ENCODE results near the gene ANAPC7.
"Not testable (repeated sequence)": the region's sequence is repeated elsewhere in the genome, so short reads cannot be mapped to it uniquely, and the experiment has no call there.

The ANAPC7 gene

DNA sequence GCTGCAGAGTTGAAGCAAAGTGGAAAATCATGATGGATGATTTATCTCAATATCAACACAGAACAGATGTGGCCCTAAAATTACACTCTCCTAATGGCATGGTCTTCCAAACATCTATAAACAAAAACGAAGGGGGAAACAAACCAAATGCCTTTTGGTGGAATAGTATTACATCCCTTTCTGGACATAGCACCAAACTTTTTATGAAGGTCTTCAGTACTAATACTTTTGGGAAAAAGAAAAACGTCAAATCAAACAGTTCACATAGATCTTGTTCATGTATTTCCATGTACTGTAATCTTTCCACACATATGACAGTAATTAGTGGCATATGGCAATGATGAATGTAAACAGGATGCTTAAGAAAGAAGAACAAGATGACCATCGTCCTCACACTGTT lies 22.9 kb upstream of the ANAPC7 start:
- TF ChIP-seq ELF4 (IDR thresholded peaks at IDR 0.05) (no peak), FOXK2 (IDR thresholded peaks at IDR 0.05) (no peak), BHLHE40 (IDR thresholded peaks at IDR 0.05; ENCODE audit: borderline replicate concordance) (no peak), ZNF384 (IDR thresholded peaks at IDR 0.05) (no peak), CTBP1 (IDR thresholded peaks at IDR 0.05; ENCODE audit: borderline replicate concordance) (no peak), SP1 (IDR thresholded peaks at IDR 0.05) (no peak), FOXM1 (IDR thresholded peaks at IDR 0.05; ENCODE audit: borderline replicate concordance) (no peak), NFRKB (IDR thresholded peaks at IDR 0.05) (no peak), FOXA1 (IDR thresholded peaks at IDR 0.05) (no peak)
- POLR2A ChIA-PET, result no interaction called here
- CTCF ChIA-PET, result no interaction called here
- no peak for DNase-seq (ENCODE audit: extremely low spot score)

DNA sequence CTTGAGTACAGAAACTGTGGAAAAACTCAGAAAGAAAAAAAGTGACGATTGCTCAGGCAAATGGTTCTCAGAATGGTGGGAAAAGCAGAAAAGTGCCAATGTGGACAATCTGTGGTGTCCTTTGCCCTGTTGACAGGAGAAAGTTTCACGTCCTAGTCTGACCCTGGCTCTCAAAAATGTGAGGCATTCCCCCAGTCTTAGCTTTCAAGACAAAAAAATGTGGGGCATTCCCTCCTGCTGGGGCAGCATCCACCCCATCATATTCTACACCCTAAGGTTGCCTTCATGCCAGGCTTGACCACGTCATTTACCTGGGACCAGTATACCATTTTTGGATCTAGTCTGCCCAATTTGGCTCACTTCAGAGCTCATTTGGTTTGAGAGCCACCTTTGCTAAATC lies 20.7 kb upstream of the ANAPC7 start:
- TF ChIP-seq FOXA1 (IDR thresholded peaks at IDR 0.05) (no peak), FOXM1 (IDR thresholded peaks at IDR 0.05; ENCODE audit: borderline replicate concordance) (no peak), TARDBP (IDR thresholded peaks at IDR 0.05) (no peak), SP1 (IDR thresholded peaks at IDR 0.05) (no peak), ARNT (IDR thresholded peaks at IDR 0.05) (no peak), HDGF (IDR thresholded peaks at IDR 0.05; ENCODE audit: borderline replicate concordance) (no peak), ZNF384 (IDR thresholded peaks at IDR 0.05) (no peak), LEF1 (IDR thresholded peaks at IDR 0.05; ENCODE audit: borderline replicate concordance) (no peak), L3MBTL2 (conservative IDR thresholded peaks at IDR 0.05) (no peak), BHLHE40 (IDR thresholded peaks at IDR 0.05; ENCODE audit: borderline replicate concordance) (no peak), SUZ12 (IDR thresholded peaks at IDR 0.05) (no peak), NFRKB (IDR thresholded peaks at IDR 0.05) (no peak), ELF4 (IDR thresholded peaks at IDR 0.05) (no peak)
- ChIA-PET POLR2A (no interaction called here), CTCF (interaction anchor here (0.6 to 0.7 kb wide), 2 partner anchors 30 to 385 kb away, joined by 3 to 5 read pairs; no protein-coding TSS in a partner anchor)
- no peak for DNase-seq (ENCODE audit: extremely low spot score)

DNA sequence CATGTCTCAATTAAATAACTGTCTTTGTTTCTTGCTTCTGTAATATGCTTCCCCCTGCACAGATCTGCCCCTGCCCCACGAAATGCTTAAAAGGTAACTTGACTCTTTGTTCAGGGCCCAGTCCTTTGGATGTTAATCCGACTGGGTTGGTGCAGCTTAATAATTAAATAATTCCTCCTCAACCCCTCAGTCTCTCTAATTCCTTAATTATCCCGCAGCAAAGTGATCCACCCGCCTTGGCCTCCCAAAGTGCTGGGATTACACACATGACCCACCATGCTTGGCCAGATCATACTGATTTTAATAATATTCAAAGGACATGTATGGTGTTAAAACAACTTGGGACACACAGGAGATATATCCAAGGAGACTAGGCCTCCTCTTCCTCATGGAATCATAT lies 18.2 kb upstream of the ANAPC7 start:
- POLR2A ChIA-PET, result interaction anchor here (1.3 kb wide), 1 partner anchor 10 kb away, joined by 3 read pairs; no protein-coding TSS in a partner anchor
- no peak for DNase-seq (ENCODE audit: extremely low spot score)
- CTCF ChIA-PET, result interaction anchor here (3.5 kb wide), 1 partner anchor 9 kb away, joined by 34 read pairs; no protein-coding TSS in a partner anchor
- TF ChIP-seq SUZ12 (IDR thresholded peaks at IDR 0.05), result no peak
- TF ChIP-seq BHLHE40 (IDR thresholded peaks at IDR 0.05; ENCODE audit: borderline replicate concordance), result no peak
- no peak for TF ChIP-seq FOXM1 (IDR thresholded peaks at IDR 0.05; ENCODE audit: borderline replicate concordance)
- no peak for TF ChIP-seq L3MBTL2 (conservative IDR thresholded peaks at IDR 0.05)
- no peak for TF ChIP-seq TARDBP (IDR thresholded peaks at IDR 0.05)
- TF ChIP-seq FOXA1 (IDR thresholded peaks at IDR 0.05), result no peak
- TF ChIP-seq FOXK2 (IDR thresholded peaks at IDR 0.05), result no peak
- no peak for TF ChIP-seq SP1 (IDR thresholded peaks at IDR 0.05)
- no peak for TF ChIP-seq LEF1 (IDR thresholded peaks at IDR 0.05; ENCODE audit: borderline replicate concordance)
- TF ChIP-seq HDGF (IDR thresholded peaks at IDR 0.05; ENCODE audit: borderline replicate concordance), result no peak
- TF ChIP-seq, protein P1, sequence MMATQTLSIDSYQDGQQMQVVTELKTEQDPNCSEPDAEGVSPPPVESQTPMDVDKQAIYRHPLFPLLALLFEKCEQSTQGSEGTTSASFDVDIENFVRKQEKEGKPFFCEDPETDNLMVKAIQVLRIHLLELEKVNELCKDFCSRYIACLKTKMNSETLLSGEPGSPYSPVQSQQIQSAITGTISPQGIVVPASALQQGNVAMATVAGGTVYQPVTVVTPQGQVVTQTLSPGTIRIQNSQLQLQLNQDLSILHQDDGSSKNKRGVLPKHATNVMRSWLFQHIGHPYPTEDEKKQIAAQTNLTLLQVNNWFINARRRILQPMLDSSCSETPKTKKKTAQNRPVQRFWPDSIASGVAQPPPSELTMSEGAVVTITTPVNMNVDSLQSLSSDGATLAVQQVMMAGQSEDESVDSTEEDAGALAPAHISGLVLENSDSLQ (IDR thresholded peaks at IDR 0.05), result no peak
- no peak for TF ChIP-seq CTBP1 (IDR thresholded peaks at IDR 0.05; ENCODE audit: borderline replicate concordance)
- TF ChIP-seq ARNT (IDR thresholded peaks at IDR 0.05), result no peak
- TF ChIP-seq ZNF384 (IDR thresholded peaks at IDR 0.05), result no peak
- no peak for TF ChIP-seq NFRKB (IDR thresholded peaks at IDR 0.05)
- TF ChIP-seq ELF4 (IDR thresholded peaks at IDR 0.05), result no peak

DNA sequence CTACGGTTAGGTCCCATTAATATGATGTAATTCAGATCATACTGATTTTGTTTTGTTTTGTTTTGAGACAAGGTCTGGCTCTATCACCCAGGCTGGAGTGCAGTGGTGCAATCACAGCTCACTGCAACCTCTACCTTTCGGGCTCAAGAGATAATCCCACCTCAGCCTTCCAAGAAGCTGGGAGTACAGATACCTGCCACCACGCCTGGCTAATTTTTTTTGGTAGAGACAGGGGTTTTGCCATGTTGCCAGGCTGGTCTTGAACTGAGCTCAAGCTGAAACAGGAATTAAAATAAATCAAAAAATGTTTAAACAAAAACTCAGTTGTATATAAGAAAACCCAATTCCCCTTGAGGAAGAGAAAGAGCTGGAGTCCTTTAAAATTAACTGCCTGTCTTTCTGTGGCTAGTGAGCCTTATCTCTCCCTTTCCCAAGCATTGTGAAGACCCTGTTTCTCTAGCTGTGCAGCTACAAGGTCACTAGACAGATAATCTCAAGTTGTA lies 17.7 kb upstream of the ANAPC7 start:
- no peak for DNase-seq (ENCODE audit: extremely low spot score)
- CTCF ChIA-PET, result interaction anchor here (3.5 kb wide), 1 partner anchor 10 kb away, joined by 34 read pairs; no protein-coding TSS in a partner anchor
- POLR2A ChIA-PET, result interaction anchor here (1.3 kb wide), 1 partner anchor 10 kb away, joined by 3 read pairs; no protein-coding TSS in a partner anchor
- TF ChIP-seq BHLHE40 (IDR thresholded peaks at IDR 0.05; ENCODE audit: borderline replicate concordance) (no peak), CTBP1 (IDR thresholded peaks at IDR 0.05; ENCODE audit: borderline replicate concordance) (no peak), HDGF (IDR thresholded peaks at IDR 0.05; ENCODE audit: borderline replicate concordance) (no peak), ZNF384 (IDR thresholded peaks at IDR 0.05) (no peak), NFRKB (IDR thresholded peaks at IDR 0.05) (no peak)

DNA sequence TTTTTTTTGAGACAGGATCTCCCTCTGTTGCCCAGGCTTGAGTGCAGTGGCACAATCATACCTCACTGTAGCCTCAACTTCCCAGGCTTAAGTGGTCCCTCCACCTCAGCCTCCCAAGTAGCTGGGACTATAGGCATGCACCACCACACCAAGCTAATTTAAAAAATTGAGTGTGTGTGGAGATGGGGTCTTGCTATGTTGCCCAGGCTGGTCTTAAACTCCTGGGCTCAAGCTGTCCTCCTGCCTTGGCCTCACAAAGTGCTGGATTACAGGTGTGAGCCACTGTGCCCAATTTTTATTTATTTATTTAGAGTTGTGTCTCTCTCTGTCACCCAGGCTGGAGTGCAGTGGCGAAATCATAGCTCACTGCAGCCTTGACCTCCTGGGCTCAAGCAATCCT lies 17.1 kb upstream of the ANAPC7 start:
- DNase-seq (ENCODE audit: extremely low spot score), result not testable (repeated sequence)
- ChIA-PET CTCF (interaction anchor here (3.5 kb wide), 1 partner anchor 10 kb away, joined by 34 read pairs; no protein-coding TSS in a partner anchor), POLR2A (interaction anchor here (0.6 to 1.3 kb wide), 2 partner anchors 11 to 274 kb away, joined by 3 read pairs; no protein-coding TSS in a partner anchor)

DNA sequence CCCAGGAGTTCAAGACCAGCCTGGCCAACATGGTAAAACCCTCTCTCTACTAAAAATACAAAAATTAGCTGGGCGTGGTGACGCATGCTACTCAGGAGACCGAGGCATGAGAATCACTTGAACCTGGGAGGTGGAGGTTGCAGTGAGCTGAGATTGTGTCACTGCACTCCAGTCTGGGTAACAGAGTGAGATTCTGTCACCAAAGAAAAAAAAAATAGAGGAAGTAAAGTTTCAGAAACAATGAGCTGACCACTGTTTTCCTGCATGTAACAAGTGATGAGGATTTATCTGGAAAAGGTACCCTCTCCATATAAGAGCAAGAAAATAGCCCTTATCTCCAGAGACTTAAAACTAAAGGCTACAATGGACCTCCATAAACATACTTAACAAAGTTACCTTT lies 13.6 kb upstream of the ANAPC7 start:
- POLR2A ChIA-PET, result interaction anchor here (1.0 kb wide), 1 partner anchor 10 kb away, joined by 3 read pairs; no protein-coding TSS in a partner anchor
- CTCF ChIA-PET, result interaction anchor here (0.6 kb wide), 1 partner anchor 14 kb away, joined by 5 read pairs; no protein-coding TSS in a partner anchor
- not testable (repeated sequence) for DNase-seq (ENCODE audit: extremely low spot score)

DNA sequence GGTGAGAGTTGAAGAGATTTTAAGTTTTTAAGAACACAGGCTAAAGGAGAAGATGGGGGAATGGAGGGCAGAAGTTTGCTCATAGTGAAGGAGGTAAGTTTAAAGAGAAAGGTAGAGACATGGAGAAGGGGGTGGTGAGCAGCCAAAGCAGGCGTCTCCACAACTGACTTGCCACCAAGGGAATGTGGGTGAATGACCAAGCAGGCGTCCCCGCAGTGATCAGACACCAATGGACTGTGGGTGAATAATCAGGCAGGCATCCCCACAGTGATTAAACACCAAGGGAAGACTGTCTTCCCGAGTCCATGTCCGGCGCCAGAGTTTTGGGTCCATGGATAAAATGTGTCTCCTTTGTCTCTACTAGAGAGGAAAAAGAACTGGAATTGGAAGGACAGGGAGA lies 6.6 kb upstream of the ANAPC7 start:
- POLR2A ChIA-PET; DNase-seq (ENCODE audit: extremely low spot score); CTCF ChIA-PET: not testable (repeated sequence)

DNA sequence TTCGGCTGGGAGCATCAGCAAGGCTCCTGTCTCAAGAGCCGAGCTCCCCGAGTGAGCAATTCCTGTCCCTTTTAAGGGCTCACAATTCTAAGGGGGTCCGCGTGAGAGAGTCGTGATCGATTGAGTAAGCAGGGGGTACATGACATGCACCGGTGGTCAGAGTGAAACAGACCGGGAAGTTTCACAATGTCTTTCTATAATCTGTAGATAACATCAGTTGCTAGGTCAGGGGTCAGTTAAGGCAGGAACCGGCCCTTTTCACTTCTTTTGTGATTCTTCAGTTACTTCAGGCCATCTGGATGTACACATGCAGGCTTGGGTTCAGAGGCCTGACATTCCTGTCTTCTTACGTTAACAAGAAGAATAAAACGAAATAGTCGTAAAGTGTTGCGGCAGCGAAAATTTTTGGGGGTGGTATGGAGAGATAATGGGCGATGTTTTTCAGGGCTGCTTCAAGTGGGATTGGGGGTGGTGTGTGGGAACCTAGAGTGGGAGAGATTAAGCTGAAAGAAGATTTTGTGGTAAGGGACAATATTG lies 1.7 kb upstream of the ANAPC7 start:
- POLR2A ChIA-PET, result interaction anchor here (0.8 to 1.1 kb wide), 2 partner anchors 8 to 26 kb away, joined by 3 to 4 read pairs; no protein-coding TSS in a partner anchor
- DNase-seq (ENCODE audit: extremely low spot score); CTCF ChIA-PET: not testable (repeated sequence)

Data from HEK293T (cell line).